ENCODE results near the gene BAG3. TPM values are rescaled to one million over a fixed set of nuclear protein-coding genes. Genes with fewer than 3 reads are reported as not detected.

BAG3 gene
- total and polyA plus RNA-seq, 9 of the 15 experiments (the other 6 are each of a cell fraction or from before 2014, with no cell fraction given), result 2.6 to 27.4 (median 7.2) TPM

DNA sequence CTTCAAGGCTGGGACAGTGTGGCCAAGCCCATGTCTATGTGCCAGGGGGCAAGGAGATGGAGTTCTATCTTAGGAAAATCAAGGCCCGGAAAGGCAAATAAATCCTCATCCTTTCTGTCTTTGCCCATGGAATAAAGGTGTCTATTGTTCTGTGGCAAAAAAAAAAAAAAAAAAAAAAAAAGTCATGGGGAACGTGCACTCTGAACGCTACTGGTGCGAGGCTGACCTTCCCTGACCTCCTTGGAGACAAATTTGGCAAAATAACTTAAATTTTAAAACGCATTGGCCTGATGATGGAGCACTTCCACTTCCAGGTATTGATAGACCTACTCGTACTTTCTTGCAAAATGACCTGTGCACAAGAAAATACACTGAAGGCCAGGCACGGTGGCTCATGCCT lies 12.2 kb upstream of the BAG3 start:
- TF ChIP-seq GTF2E2 (tag; IDR thresholded peaks at IDR 0.05), result no peak
- TF ChIP-seq SAFB2 (IDR thresholded peaks at IDR 0.05; ENCODE audit: borderline replicate concordance, low read depth, low read length, severe bottlenecking), result no peak
- no peak for TF ChIP-seq CBFA2T3 (IDR thresholded peaks at IDR 0.05)
- no peak for TF ChIP-seq FOS (IDR thresholded peaks at IDR 0.05; ENCODE audit: extremely low read depth, insufficient read length)
- TF ChIP-seq, protein P1, sequence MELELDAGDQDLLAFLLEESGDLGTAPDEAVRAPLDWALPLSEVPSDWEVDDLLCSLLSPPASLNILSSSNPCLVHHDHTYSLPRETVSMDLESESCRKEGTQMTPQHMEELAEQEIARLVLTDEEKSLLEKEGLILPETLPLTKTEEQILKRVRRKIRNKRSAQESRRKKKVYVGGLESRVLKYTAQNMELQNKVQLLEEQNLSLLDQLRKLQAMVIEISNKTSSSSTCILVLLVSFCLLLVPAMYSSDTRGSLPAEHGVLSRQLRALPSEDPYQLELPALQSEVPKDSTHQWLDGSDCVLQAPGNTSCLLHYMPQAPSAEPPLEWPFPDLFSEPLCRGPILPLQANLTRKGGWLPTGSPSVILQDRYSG (tag; conservative IDR thresholded peaks at IDR 0.05; ENCODE audit: low read depth), result no peak
- TF ChIP-seq RBBP5 (IDR thresholded peaks at IDR 0.05; ENCODE audit: borderline replicate concordance, insufficient read depth, low read length, poor library complexity, severe bottlenecking), result no peak
- TF ChIP-seq, protein P2, sequence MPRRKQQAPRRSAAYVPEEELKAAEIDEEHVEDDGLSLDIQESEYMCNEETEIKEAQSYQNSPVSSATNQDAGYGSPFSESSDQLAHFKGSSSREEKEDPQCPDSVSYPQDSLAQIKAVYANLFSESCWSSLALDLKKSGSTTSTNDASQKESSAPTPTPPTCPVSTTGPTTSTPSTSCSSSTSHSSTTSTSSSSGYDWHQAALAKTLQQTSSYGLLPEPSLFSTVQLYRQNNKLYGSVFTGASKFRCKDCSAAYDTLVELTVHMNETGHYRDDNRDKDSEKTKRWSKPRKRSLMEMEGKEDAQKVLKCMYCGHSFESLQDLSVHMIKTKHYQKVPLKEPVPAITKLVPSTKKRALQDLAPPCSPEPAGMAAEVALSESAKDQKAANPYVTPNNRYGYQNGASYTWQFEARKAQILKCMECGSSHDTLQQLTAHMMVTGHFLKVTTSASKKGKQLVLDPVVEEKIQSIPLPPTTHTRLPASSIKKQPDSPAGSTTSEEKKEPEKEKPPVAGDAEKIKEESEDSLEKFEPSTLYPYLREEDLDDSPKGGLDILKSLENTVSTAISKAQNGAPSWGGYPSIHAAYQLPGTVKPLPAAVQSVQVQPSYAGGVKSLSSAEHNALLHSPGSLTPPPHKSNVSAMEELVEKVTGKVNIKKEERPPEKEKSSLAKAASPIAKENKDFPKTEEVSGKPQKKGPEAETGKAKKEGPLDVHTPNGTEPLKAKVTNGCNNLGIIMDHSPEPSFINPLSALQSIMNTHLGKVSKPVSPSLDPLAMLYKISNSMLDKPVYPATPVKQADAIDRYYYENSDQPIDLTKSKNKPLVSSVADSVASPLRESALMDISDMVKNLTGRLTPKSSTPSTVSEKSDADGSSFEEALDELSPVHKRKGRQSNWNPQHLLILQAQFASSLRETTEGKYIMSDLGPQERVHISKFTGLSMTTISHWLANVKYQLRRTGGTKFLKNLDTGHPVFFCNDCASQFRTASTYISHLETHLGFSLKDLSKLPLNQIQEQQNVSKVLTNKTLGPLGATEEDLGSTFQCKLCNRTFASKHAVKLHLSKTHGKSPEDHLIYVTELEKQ (CRISPR knock-in tag; IDR thresholded peaks at IDR 0.05), result no peak
- TF ChIP-seq ZNF79 (CRISPR knock-in tag; IDR thresholded peaks at IDR 0.05; ENCODE audit: low read depth), result no peak
- TF ChIP-seq RBM22 (IDR thresholded peaks at IDR 0.05; ENCODE audit: low read depth, low read length, poor library complexity, severe bottlenecking), result no peak
- TF ChIP-seq, protein P3, sequence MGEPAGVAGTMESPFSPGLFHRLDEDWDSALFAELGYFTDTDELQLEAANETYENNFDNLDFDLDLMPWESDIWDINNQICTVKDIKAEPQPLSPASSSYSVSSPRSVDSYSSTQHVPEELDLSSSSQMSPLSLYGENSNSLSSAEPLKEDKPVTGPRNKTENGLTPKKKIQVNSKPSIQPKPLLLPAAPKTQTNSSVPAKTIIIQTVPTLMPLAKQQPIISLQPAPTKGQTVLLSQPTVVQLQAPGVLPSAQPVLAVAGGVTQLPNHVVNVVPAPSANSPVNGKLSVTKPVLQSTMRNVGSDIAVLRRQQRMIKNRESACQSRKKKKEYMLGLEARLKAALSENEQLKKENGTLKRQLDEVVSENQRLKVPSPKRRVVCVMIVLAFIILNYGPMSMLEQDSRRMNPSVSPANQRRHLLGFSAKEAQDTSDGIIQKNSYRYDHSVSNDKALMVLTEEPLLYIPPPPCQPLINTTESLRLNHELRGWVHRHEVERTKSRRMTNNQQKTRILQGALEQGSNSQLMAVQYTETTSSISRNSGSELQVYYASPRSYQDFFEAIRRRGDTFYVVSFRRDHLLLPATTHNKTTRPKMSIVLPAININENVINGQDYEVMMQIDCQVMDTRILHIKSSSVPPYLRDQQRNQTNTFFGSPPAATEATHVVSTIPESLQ (CRISPR knock-in tag; IDR thresholded peaks at IDR 0.05), result no peak
- no peaks in the 10 kb centered on the region for H4K20me1 ChIP-seq (replicated peaks; ENCODE audit: control insufficient read depth, insufficient read depth, low read length)
- H3K27ac ChIP-seq (ENCODE audit: extremely low read depth, low read depth, low read length), result no peak overlapping the region
- H3K4me3 ChIP-seq, result no peak overlapping the region
- H3K9me3 ChIP-seq (replicated peaks; ENCODE audit: control insufficient read depth, insufficient read depth, low read depth, low read length), result no peaks in the 10 kb centered on the region
- 49% methylated on average over 7 of the region's 7 CpGs for WGBS (ENCODE audit: insufficient coverage, low coverage, missing lambda C conversion rate)
- no peak for DNase-seq (ENCODE audit: extremely low read depth in 1 of 4, low spot score in 3 of 4)
- no peaks in the 10 kb centered on the region for H3K79me2 ChIP-seq (ENCODE audit: control insufficient read depth, insufficient read depth, low read length)
- H3K36me3 ChIP-seq (ENCODE audit: control insufficient read depth, insufficient read depth, low read length), result no peaks in the 10 kb centered on the region
- POLR2A ChIA-PET, result no interaction called here
- no peak for FAIRE-seq
- H3K4me1 ChIP-seq (replicated peaks in 1 of 2; ENCODE audit: control insufficient read depth in 2 of 2, insufficient read depth in 2 of 2, low read length in 2 of 2), result no peaks in the 10 kb centered on the region
- H2AFZ ChIP-seq (ENCODE audit: low read depth, low read length), result no peak overlapping the region
- in situ Hi-C loops (cut with MboI), result no loop called here
- CTCF ChIA-PET (ENCODE audit: low intra/inter-chr PET ratio), result no interaction called here
- no TSS peak for BruUV-seq (replicated peaks)
- ATAC-seq, result no peak
- H3K9me1 ChIP-seq (ENCODE audit: control insufficient read depth, insufficient read depth, low read length), result no peaks in the 10 kb centered on the region
- intact Hi-C loops (cut with micrococcal nuclease), result no loop called here
- H3K9ac ChIP-seq (ENCODE audit: insufficient read depth in 1 of 2, low read depth in 2 of 2, low read length in 2 of 2), result no peak overlapping the region
- no peaks in the 10 kb centered on the region for H3K27me3 ChIP-seq (ENCODE audit: control insufficient read depth in 2 of 2, insufficient read depth in 2 of 2, low read length in 2 of 2)
- no peak overlapping the region for H3K4me2 ChIP-seq (ENCODE audit: insufficient read depth, low read length)
